Measurements from ENCODE around the gene ALG12. TPM values are rescaled to one million over a fixed set of nuclear protein-coding genes. Genes with fewer than 3 reads are reported as not detected.

Gene ALG12
- total RNA-seq, 1 experiment from 2014 or later: 13.9 TPM

DNA sequence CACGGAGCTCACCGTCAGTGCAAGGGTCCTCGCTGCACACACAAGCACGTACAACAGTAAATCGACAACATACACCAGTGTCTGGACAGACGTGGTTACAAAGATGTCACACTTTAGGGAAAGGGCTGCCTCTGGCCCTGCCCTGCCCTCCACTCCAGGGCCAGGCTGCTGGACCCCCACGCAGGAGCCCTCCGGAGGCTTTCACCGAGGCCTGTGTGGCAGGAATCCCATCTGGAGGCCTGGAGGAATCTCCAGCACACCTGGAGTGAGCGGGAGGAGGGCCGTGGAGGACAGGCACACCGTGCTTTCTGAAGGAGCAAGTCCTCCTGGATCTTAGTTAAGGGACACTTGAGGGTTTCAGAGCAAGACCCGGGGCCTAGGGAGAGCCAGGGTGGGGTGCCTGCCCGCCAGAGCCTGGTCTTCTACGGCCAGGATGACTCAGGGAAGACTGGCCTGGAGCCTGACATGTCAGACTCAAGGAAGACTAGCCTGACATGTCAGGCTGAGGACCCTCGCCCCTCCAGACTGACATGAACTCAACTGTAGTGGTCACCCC is 40.2 kb upstream of the ALG12 start:
- no peak for DNase-seq (ENCODE audit: low spot score)

DNA sequence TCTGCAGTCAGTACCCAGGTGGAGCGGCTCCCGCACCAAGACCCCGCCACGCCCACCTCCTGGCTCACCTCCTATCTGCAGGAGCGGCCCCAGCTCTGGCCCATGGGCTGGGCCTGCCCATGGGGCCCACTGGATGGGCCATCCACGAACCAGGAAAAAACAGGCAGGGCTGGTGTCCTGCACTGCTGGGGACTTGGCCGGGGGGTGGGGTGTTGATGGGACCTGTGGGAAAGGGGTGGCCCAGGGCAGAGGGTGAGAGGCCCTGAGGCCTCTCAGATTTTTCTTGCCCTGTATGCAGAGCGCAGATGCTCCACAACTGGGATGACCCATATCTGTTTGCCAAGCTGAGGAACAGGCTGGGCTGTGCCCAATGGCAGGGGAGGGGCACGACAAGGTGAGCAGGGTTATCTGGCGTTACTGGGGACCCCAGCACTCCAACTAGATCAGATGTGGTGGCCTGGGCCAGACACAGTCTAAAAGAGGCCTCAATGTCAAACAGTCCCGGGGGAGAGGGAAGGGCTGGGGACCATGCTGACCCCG is 39.7 kb upstream of the ALG12 start:
- DNase-seq (ENCODE audit: low spot score): no peak

DNA sequence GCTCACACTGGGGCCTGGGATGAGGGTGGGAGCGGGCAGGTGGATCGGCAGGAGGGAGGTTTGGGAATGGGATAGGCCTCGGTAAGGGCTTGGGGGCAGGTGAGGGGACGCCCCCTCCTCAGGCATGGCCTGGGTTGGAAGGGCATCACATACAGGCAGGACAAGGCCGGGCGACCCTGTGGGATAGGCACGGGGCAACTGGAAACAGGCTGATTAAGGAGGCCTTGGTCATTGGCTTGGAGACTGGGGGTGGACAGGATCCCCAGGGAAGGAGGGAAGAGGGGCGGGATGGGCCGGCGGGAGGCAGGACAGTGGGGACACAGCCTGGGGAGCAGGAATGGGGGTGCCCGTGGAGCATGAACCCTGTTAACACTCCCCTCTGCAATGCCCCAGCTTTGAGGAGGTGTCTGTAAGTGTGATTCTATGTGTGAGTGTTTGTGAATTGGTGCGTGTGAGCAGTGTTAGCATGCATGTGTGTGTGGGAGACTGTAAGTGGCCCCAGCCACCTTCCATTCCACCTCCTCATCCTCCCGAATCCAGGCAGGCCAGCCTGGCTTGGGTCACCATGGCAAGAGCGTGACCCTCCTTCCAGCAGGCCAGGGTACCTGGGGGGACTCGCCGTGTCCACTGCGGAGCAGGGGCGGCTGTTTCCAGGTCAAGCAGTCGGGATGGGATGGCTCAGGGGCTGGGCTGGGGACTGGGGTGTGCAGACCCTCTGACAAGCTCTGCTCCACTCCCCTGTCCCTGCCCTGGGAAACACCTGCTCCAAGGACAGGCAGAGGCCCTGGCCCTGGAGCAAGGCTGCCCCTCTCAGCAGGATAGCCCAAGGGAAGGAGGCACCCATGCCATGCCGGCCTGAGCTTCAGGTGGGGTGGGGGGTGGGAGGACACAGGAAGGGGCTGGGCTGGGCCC is 38.9 kb upstream of the ALG12 start:
- DNase-seq (ENCODE audit: low spot score): no peak

DNA sequence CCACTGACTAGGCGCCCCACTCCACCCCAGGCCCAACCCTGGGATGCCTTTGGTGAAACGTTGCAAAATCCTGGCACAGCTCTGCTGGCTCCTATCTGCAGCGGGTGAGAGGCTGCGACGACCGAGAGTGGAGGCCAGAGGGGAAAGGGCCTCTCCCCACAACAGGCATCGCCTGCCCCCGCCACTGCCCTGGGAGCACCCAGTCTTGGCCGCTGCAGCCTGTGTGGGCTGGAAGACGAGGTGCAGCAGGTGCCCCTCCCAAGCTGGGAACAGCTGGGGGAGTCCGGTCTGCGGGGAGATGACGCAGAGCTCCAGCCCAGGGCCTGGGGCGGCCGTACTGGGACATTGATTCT is 38.2 kb upstream of the ALG12 start:
- DNase-seq (ENCODE audit: low spot score): no peak

DNA sequence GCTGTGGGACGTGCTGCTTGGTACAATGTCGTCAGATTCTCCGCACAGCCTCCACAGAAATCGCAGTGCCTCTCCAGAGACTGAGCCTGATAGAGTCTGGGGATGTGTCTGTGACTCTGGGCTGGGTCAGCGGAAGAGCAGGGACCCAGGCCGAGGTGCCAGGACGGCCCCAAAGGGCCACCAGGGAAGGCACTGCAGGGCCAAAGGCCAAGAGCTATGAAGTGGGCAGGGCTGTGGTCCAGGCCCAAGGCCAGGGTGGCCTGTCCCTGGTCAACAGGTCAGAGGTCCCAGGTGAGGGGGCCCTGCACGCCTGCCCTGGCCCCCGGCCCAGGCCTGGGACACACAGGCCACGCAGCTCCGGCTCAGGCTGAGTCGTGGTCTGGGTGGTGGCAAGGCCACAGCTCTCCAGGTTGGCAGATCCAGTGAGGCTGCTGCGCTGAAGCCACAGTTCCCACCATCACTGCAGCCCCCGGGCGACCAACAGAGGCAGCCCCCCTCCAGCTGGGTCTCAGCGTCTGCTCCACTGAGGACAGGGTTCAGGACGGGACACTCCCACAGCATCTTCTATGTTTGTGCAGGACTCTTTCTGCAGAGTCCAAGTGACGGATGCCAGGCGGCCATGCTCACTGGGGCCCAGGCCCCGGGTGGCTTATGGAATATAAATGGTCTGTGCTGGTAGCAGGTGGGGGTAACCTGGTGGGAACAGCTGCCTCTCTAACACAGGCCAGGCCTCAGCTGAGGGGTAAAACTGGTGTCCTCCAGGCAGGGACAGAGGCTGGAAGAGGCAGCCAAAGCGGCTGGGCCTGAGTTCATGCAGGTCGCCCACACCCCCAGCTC is 37.6 kb upstream of the ALG12 start:
- no peak for DNase-seq (ENCODE audit: low spot score)

DNA sequence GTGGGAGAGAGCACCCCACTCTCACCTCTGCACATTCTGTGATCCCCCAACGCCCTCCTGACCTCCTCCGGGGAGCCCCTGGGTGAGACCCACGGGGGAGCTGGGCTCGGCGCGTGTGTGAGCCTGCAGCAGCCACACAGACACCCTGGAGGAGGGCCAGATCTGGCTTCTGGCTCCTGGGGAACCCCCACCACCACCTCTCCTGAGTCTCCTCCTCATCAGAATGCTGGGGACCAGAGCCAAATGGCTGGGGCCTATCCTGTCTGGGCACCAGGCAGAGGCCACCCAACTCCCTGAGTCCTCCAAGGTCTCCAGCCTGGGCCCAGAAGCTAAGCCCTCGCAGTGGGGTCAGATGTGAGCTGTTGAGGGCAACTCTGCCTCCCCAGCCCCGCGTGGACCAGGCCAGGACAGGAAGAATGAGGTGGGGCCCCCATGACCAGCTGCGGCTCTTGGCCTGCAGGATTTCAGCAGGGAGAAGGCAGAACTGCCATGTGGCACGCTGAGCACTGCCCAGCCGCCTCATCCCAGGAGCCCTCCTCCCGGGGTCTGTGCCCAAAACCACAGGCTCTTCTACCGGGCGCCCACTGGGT is 36.8 kb upstream of the ALG12 start:
- no peak for DNase-seq (ENCODE audit: low spot score)

DNA sequence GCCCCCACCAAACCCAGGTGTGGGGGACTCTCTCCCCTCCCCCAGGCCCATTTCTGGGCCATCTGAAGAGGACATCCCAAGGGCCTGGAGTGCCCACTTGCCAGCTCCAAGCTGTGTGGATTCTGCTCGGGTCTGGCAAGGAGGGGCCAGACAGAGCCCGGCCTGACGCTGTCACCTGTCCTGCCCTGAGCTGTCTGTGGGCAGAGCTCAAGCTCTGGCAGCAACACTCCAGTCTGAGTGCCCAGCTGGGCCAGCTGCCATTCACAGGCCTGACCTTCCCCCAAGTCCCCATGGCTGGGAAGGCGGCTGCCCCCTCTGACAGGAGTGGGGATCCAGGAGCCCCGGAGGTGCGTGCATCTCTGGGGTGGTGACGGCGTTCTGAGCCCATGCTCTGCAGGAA is 36.1 kb upstream of the ALG12 start:
- no peak for DNase-seq (ENCODE audit: low spot score)

DNA sequence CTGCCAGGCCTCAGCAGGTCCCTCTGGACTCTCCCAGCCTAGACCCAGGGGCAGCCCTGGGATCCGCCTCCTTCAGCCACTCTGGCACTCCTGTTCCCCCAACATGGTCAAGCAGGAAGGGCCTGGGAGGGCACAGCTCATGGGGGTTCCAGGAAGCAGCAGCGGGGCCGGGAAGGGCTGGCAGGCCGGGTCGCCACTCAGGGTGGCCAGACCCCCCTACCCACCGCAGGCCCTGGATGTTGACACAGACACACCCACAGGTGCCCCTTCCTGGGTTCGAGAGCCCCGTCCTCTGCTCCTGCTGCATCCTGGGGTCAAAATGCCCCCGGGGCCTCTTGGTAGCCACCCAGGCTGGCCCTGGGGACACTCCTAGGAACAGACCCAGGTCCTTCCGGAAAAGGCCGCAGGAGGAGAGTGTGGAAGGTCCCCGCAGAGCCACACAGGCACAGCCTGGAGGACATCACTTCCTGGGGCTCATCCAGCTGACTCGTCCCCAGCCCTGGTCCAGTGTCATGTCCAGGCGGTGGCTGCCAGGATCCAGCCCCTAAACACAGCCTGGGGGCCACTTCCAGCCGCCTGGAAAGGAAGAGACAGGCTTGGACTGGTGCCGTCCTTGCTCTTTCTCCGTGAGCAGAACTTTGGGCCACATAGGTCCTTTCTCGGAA is 35.6 kb upstream of the ALG12 start:
- no peak for DNase-seq (ENCODE audit: low spot score)

DNA sequence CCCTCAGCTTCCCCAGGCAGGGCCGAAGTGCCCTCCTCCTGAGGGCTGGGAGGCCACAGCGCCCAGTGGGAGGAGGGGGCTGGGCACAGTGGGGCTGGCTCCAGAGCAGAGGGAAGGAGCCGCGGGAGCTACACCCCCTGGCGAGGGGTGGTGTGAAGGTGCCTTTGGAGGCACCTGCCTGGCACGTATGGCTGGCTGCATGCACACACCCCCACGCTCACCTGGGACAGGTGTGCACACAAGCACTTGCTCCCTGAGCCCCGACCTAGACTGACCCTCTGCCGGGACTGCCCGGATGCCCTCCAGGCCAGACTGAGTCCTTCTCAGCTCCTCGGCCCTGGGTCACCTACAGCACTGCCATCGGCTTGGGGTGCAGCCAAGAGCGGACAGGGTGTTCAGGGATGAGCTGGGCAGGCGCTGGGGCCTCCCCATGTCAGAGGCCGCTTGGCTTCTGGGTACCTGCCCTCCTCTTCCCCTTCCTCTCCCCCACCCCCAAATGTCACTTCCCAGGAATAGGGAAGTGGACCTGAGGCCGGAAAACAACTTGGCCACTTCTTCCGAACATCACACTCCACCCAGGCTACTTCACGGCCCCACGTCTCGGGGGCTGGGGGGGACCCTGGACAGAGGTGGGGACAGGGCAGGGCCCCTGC is 34.9 kb upstream of the ALG12 start:
- DNase-seq (ENCODE audit: low spot score): no peak

DNA sequence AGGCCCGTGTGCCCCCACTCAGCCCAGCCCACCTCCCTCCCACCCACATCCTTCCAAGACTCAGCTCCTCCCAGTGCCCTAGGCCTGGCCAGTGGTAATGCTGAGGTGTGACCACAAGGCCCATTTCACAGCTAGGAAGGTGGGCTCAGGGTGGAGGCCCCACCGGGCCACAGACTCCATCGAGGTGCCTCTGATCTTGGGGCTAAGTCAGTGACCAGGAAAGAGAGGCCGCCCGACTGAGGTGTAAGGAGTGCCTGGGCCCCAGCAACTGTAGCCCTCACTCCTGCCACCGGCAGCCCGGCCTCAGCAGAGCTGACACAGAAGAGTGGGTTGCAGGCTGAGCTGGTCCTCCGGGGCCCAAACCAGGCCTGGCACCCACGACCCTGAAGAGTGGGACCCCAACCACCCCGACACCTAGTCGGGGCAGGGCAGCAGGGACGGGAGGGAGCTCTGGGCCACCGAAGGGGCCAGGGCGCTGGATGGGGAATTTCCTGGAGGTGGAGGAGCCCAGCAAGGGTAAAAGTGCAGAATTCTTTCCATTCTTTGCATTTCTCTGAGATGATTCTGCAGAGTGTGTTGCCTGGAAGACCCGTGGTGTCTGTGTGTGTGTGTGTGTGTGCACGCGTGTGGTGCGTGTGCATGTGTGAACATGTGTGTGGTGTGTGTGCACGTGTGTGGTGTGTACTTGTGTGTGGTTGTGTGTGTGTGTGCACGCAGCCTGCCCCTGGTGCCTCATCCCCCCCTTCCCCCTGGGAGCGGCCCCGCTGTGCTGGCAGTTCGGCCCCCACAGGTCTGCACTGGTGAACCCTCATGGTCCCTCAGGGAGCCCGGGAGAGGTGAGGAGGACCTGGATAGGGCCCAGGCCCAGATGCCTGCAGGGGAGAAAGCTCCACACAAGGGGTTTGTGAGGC is 34.0 kb upstream of the ALG12 start:
- DNase-seq (ENCODE audit: low spot score): no peak

DNA sequence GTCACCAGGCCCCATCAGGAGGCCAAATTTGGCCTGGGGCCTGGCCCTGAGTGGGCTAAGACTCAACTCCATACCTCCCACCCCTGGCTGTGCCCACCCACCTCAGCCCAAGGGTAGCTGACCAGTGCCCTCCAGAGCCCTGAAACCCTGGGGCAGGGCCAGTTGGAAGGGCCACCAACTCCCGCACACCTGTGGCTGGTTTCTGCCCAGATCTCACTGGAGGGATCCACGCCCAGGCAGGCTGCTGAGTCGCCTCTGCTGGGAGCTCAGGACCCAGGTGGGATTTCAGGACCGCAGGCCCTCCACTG is 33.4 kb upstream of the ALG12 start:
- DNase-seq (ENCODE audit: low spot score): no peak

DNA sequence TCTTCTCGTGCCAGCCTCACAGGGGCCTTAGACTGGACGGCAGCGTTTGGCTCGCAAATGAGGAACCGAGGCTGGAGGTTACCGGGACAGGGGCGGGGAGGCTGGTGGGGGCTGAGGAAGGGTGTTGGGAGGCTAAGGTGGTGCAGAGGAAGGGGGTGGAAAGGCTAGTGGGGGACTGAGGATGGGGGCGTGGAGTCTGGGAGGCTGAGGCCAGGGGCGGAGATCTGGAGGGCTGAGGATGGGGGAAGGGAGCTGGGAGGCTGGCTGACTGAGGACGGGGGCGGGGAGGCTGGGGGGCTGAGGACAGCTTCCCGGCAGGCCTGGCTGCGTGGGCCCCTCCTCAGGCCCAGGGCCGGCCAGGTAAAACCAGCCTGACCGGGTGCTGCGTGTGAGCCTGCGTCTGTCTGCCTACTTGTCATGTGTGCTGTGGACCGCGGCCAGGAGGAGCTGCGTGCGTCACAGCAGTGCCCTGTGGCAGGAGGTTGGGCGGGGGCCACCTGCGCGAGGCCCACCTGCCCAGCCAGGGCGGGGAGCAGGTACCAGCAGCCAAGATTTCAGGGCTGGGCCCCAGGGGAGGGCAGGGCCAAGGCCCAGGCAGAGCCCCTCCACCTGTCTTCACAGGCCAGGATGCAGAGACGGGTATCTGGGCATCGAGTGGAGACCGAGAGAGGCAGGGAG is 32.9 kb upstream of the ALG12 start:
- DNase-seq (ENCODE audit: low spot score): no peak

DNA sequence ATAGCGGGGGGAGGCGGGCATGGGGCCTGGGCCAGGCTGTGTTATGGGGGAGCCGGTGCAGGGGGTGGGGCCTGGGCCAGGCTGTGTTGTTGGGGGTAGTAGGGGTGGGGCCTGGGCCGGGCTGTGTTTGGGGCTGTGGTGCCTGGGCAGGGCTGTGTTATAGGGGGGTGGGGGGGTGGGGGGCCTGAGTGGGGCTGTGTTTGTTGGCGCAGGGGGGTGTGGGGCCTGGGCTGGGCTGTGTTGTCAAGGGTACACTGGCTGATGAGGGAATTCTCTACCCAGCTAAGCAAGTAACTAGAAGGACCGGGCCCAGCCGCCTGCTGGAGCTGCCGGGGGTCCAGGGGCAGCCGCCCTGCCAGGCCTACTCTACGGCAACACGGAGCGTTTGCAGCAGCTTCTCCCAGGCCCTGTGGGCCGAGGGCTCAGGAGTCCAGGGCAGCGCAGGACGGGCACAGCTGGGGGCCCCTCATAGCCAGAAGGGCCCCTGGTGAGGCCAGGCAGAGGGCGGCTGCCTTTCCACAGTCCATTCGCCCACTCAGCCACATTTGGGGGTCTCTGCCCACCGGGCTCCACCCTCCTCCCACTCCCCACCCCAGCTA is 32.3 kb upstream of the ALG12 start:
- no peak for DNase-seq (ENCODE audit: low spot score)

DNA sequence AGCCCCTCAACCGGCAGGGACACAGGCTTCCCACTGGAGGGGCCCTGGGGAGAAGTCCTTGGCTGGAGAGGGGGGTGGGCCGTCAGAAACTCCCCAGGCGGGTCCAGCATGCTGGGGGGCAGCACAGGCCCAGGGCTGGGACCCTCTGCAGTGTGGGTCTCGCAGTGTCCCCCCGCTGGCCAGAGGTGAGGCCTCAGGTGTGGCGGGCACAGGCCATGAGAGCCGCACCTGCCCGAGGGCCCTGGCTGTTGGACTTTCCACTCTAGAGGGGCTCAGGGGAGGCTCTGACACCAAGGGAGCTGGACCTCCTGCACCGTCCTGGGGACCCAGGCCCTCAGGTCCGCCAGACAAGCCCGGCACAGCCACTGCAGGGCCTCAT is 31.7 kb upstream of the ALG12 start:
- DNase-seq (ENCODE audit: low spot score): no peak

DNA sequence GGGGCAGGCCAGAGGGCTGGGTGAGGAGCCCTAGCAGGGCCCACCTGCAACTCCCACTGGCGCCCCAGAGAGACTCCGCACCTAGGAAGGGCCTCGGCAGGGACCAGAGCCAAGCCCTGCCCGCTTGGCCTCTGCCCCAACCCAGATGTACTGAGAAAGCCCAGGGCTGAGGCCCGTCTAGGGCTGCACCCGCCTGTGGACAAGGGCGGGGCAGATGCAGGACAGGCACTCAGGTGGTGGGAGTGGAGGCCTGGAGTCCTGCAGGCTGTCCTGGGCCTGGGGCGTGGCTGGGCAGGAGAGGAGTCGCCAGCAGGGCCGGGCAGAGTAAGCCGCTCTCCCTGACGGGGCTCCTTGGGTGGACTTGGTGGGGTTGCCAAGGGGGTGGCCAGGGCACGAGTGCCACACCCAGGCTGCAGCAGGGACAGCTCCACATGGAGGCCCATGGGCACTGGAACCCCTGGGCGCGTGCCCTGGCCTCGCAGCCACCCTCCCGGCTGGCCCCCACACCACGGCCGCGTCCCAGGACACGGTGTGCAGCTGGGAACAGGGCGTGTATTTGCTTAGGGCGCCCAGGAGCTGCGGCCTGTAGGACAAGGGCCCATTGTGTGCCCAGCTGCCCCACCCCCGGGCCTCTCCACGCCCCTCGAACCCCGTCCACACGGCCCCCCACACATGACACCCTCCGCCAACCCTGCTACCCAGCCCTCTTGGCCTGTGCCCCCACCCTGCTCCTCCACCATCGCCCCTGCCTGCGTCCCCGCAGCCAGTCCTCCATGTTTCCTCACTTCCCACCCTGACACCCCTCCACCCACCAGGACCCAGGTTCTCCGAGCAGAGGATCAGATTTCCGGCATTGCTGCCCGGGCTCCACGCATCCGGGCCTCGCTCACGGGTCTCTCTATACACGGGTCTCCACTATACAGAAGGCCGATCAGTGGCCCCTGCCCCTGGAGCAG is 31.0 kb upstream of the ALG12 start:
- no peak for DNase-seq (ENCODE audit: low spot score)

DNA sequence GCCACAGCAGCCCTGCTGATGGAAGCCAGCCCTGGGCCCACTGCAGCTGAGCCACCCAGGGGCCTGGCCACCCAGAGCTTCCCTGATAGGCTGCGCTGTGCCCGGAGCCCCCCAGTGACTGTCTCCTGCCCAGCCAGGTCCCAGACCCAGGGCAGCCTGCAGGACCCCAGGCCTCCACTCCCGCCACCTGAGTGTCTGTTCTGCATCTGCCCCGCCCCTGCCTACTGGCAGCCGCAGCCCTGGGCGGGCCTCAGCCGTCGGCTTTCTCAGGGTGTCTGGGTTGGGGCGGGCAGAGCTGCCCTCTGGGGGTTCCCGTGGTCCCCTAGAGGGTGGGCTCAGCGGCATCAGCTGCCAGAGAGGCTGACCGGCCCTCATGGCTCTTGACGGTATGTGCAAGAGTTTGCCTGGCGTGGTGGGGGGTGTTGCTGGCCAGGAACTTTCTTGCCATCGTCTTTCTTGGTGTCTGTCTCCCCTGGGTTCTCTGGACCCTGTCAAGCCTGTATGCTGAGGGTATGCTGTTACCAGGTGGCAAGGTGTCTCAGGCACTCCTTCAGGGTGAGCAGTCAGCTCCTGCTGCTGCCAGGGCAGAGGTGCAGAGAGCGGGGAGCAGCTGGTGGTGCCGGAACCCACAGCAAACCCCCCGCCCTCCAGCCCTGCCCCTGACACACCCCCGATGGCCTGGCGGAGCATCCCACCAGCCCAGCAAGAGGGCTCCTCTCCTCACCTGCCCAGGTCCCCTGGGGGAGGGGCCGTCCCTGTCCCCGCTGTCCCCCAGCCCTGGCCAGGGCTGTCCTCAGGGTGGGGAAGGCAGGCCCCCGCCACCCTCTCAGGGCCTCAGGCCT is 30.1 kb upstream of the ALG12 start:
- no peak for DNase-seq (ENCODE audit: low spot score)

DNA sequence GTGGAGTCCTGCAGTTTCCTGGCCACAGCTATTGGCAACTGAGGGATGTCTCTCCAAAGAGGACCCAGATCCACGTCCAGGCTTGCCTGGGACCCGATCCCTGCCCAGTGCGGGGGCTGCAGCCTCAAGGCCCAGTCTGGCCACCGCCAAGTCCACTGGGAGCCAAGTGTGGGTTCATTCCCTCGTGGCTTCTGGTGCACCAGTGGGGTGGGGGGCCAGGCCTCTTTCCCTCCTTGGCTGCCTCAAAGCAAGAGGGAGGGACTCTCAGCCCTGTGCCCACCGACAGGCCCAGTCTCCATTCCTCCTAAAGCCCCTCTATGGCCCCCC is 29.0 kb upstream of the ALG12 start:
- DNase-seq (ENCODE audit: low spot score): no peak

All from H4 (cell line).